ENCODE measurements around the gene WIPF1. TPM values are rescaled to one million over a fixed set of nuclear protein-coding genes. Genes with fewer than 3 reads are reported as not detected.
"Not testable (repeated sequence)": the region's sequence is repeated elsewhere in the genome, so short reads cannot be mapped to it uniquely, and the experiment has no call there.

The WIPF1 gene
- total RNA-seq, 2 donors from 2014 or later = 50.4 to 58.8 TPM

DNA sequence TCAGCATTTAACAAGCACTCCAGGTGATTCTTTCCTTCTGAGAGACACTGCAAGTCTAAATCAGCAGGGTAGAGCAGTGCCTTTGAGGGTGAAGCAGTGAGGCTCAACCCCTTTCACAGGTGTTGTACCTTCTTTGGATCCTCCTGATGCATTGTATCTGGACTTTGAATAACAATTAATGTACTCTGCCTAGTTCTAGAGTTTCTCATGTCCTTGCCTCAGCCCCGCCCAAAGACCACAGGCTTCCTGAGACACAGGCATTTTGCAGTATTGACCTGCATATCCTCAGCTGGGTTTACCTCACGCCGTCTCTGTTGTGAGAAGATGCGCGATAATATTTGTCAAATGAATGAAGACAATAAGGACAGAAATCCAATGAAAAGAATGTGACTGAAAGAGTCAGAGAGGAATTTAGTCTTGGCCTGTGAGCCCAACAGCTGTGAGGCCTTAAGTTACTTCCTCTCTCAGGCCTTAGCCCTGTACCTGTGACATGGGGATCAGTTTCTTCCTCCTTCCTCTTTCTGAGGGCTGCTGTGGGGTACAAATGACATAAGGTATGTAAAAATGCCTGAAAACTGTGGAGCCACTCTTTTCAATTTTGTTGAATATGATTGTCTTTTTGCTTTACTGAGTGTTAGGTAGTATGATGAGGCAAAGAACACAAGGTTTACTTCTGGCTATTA lies 43.7 kb downstream of the WIPF1 start:
- TF ChIP-seq, protein P1, sequence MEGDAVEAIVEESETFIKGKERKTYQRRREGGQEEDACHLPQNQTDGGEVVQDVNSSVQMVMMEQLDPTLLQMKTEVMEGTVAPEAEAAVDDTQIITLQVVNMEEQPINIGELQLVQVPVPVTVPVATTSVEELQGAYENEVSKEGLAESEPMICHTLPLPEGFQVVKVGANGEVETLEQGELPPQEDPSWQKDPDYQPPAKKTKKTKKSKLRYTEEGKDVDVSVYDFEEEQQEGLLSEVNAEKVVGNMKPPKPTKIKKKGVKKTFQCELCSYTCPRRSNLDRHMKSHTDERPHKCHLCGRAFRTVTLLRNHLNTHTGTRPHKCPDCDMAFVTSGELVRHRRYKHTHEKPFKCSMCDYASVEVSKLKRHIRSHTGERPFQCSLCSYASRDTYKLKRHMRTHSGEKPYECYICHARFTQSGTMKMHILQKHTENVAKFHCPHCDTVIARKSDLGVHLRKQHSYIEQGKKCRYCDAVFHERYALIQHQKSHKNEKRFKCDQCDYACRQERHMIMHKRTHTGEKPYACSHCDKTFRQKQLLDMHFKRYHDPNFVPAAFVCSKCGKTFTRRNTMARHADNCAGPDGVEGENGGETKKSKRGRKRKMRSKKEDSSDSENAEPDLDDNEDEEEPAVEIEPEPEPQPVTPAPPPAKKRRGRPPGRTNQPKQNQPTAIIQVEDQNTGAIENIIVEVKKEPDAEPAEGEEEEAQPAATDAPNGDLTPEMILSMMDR (IDR thresholded peaks at IDR 0.05) = no peak
- ATAC-seq (ENCODE audit: insufficient number of reproducible peaks, low FRiP score, low read depth) = no peak

GRCh38 chr2:174552880-174553279 lies 44.7 kb downstream of the WIPF1 start:
- Histone ChIP-seq H3K36me3 (no peaks in the 10 kb centered on the region), H3K4me3 (no peak overlapping the region), H3K9me3 (no peaks in the 10 kb centered on the region), H3K27ac (no peak overlapping the region), H3K27me3 (replicated peaks; ENCODE audit: insufficient read depth) (no peaks in the 10 kb centered on the region), H3K4me1 (ENCODE audit: control insufficient read depth in 1 of 2, low read depth in 2 of 2) (no peaks in the 10 kb centered on the region)
- ATAC-seq (ENCODE audit: insufficient number of reproducible peaks, low FRiP score, low read depth) (no peak), DNase-seq (ENCODE audit: low spot score) (no peak)
- TF ChIP-seq, protein P1 (IDR thresholded peaks at IDR 0.05) = no peak

More for the DNA sequence above, 43.7 kb downstream of the WIPF1 start:
- Histone ChIP-seq H3K27me3 (replicated peaks; ENCODE audit: insufficient read depth) (no peaks in the 10 kb centered on the region), H3K36me3 (no peaks in the 10 kb centered on the region), H3K4me3 (no peak overlapping the region), H3K4me1 (ENCODE audit: control insufficient read depth in 1 of 2, low read depth in 2 of 2) (no peaks in the 10 kb centered on the region), H3K27ac (no peak overlapping the region), H3K9me3 (no peaks in the 10 kb centered on the region)
- no peak for DNase-seq (ENCODE audit: low spot score)

- ATAC-seq (ENCODE audit: insufficient number of reproducible peaks, low FRiP score, low read depth) (no peak), DNase-seq (ENCODE audit: low spot score) (no peak)
- no peak overlapping the region for H3K4me3 ChIP-seq
- H3K27me3 ChIP-seq (replicated peaks; ENCODE audit: insufficient read depth) = no peaks in the 10 kb centered on the region
- H3K9me3 ChIP-seq = no peaks in the 10 kb centered on the region
- no peak overlapping the region for H3K27ac ChIP-seq
- no peaks in the 10 kb centered on the region for H3K36me3 ChIP-seq
- no peaks in the 10 kb centered on the region for H3K4me1 ChIP-seq (ENCODE audit: control insufficient read depth in 1 of 2, low read depth in 2 of 2)
- TF ChIP-seq, protein P1 (IDR thresholded peaks at IDR 0.05) = no peak
Measured at GRCh38 chr2:174551697-174552096, 45.9 kb downstream of the WIPF1 start.

DNA sequence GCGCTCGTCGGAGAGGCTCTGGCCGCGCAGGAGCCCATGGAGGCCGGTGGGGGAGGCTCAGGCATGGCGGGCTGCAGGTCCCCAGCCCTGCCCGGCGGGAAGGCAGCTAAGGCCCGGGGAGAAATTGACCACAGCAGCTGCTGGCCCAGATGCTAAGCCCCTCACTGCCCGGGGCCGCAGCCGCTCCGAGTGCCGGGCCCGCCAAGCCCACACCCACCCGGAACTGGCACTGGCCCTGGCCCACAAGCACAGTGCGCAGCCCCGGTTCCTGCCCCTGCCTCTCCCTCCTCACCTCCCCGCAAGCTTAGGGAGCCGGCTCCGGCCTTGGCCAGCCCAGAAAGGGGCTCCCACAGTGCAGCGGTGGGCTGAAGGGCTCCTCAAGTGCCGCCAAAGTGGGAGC lies 49.0 kb downstream of the WIPF1 start:
- not testable (repeated sequence) for H3K4me1 ChIP-seq (ENCODE audit: control insufficient read depth in 1 of 2, low read depth in 2 of 2); H3K27me3 ChIP-seq (replicated peaks; ENCODE audit: insufficient read depth); H3K9me3 ChIP-seq; DNase-seq (ENCODE audit: low spot score); H3K36me3 ChIP-seq; H3K27ac ChIP-seq; ATAC-seq (ENCODE audit: insufficient number of reproducible peaks, low FRiP score, low read depth); H3K4me3 ChIP-seq

DNA sequence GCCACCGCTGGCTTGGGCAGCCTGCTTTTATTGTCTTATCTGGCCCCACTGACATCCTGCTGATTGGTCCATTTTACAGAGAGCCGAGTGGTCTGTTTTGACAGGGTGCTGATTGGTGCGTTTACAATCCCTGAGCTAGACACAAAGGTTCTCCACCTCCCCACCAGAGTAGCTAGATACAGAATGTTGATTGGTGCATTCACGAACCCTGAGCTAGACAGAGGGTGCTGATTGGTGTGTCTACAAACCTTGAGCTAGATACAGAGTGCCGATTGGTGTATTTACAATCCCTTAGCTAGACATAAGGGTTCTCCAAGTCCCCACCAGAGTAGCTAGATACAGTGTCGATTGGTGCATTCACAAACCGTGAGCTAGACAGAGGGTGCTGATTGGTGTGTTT lies 49.6 kb downstream of the WIPF1 start:
- H3K9me3 ChIP-seq; H3K4me1 ChIP-seq (ENCODE audit: control insufficient read depth in 1 of 2, low read depth in 2 of 2); H3K4me3 ChIP-seq; H3K27me3 ChIP-seq (replicated peaks; ENCODE audit: insufficient read depth); ATAC-seq (ENCODE audit: insufficient number of reproducible peaks, low FRiP score, low read depth); H3K27ac ChIP-seq; DNase-seq (ENCODE audit: low spot score); H3K36me3 ChIP-seq: not testable (repeated sequence)

DNA sequence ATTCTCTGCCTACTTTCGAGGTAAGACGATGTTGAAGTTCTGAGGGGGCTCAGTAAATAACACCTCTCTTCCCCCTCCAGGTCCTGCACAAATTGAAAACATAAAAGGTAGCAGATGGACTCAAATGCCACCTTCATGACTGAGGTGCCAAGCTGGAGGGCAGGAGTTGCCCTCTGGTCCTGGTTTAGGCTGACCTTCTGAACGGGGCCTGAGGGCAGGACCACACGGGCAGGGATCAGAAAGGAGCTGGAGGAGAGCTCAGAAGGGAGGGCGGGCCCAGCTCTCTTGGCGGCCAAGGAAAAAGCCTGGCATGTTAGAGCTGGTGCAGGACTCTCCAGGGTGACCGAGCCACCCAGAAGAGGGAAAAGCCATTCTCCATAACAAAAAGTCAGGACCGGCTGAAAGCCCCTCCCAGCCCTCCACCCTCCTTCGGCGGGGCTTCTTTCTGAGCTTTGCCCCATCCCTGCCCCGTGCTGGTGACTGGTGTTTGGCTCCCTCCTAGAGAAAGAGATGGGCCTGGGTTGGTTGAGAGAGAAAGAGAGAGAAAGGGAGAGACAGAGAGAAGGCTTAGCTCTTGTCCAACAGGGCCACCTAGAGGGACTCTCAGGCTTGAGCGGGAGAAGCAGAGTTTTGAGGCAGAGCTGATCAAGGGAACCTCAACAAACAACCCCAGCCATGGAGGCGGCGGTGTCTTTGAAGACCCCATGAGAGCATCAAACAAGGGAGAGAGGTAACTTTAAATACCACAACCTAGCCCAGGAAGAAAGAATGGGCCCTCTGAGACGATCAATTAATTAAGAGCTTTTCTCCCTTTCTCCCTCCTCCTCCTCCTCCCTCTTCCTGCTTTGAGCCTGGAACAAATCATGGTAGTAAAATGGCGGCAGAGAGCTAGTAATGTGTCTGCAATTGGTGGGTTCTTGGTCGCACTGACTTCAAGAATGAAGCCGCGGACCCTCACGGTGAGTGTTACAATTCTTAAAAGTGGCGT lies 50.8 kb downstream of the WIPF1 start:
- Histone ChIP-seq H3K36me3 (no peaks in the 10 kb centered on the region), H3K27ac (no peak overlapping the region), H3K4me3 (no peak overlapping the region), H3K9me3 (no peaks in the 10 kb centered on the region), H3K27me3 (replicated peaks; ENCODE audit: insufficient read depth) (no peaks in the 10 kb centered on the region), H3K4me1 (ENCODE audit: control insufficient read depth in 1 of 2, low read depth in 2 of 2) (no peaks in the 10 kb centered on the region)
- ATAC-seq (ENCODE audit: insufficient number of reproducible peaks, low FRiP score, low read depth) (no peak), DNase-seq (ENCODE audit: low spot score) (no peak)
- TF ChIP-seq, protein P1 (IDR thresholded peaks at IDR 0.05) = no peak

Data from thoracic aorta (tissue), 2 donors.